CD4-positive, alpha-beta T cell treated with Interleukin-1 beta for 1 hour (primary cell): ENCODE data around the gene PPAN.

Experiments used
- DNase-seq, 2 donors: peaks; one replicate each; pipeline ENCODE4 v3.0.0-alpha.2; 2020 to 2022

The PPAN gene

GRCh38 chr19:10142701-10143375 is 36.7 kb downstream of the PPAN start:
- peak; percentile 69 to 81 for DNase-seq

DNA sequence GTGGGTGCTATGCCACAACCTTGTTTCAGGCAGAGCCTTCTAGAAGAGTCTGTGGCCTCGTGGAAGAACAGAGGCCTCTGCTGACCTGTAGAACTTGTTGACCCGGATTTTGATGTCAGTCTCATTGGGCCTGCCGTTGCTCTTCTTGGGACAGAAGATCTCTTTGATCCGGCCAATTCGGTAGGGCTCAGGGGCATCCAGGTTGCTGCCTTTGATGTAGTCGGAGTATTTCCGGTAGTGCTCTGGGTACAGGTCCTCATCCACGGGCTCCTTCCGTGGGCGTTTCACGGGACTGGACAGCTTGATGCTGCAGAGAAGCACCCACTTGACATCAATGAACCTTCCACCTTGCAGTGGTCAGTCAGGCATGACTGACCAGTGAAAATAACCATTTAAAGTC is 37.5 kb downstream of the PPAN start:
- peak in 1 of 2 donors; percentile 38 for DNase-seq

GRCh38 chr19:10144361-10144760 is 38.2 kb downstream of the PPAN start:
- peak in 1 of 2 donors; percentile 26 for DNase-seq

- DNase-seq: peak in 1 of 2 donors; percentile 10
These were observed 38.9 kb downstream of the PPAN start for GRCh38 chr19:10145031-10145430.

- DNase-seq: no peak
These were observed 40.0 kb downstream of the PPAN start for GRCh38 chr19:10146142-10146541.

GRCh38 chr19:10149427-10149826 is 43.3 kb downstream of the PPAN start:
- no peak for DNase-seq

- DNase-seq: no peak
These were observed 45.4 kb downstream of the PPAN start for GRCh38 chr19:10151521-10151920.

GRCh38 chr19:10152100-10152499 is 45.9 kb downstream of the PPAN start:
- no peak for DNase-seq

DNA sequence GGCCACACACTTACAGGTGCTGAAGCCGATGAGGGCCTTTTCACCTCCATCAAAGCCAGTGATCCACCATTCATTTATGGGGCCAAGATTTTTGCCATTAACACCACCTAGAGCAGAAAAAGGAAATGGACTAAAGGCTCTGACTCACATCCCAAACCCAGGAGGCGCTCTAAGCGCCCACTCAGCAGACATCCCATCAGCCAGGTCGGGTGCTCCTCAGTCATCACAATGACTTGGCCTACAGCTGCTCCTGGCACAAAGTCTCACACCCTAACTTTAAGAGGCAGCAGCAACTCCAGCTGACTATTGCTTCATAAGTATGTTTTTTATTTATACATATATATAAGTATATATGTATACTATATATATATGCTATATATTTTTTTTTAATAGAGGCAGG is 49.7 kb downstream of the PPAN start:
- no peak for DNase-seq

DNA sequence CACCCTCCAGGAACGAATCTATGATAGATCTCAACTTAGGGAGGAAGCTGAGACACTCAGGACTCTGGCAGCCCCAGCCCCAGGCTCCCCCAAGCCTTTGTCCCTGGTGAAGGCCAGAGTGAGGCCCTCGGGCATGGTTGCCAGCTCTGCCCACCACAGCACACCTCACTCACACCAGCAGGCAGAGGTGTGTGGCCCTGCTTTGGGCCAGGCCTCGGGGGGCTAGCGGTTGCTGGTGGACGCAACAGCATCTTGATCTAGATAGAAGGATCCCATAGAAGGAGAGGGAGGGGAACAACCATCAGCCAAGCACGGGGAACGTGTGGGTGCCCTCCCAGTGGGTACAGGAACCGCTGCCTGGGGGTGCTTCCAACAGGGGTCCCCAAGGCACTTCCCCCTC is 51.9 kb downstream of the PPAN start:
- no peak for DNase-seq

DNA sequence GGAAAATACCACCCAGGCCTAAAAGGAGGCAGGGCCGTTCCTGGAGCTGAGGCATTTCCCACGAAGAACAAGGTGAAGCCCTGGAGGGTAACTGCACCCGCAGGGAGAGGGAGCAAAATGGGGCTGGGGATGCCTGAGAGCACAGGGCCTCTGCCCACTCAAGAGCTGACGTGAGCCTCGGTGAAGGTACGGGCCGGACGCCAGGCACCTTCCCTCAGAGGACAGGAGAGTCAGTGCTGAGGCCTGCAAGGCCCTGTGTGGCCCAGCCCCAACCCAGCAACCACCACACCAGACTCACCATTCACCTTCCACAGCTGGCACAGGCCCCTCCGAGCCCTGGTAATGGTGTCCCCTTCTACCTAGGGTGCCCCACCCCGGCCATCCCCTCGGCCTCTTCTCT is 52.3 kb downstream of the PPAN start:
- no peak for DNase-seq

DNA sequence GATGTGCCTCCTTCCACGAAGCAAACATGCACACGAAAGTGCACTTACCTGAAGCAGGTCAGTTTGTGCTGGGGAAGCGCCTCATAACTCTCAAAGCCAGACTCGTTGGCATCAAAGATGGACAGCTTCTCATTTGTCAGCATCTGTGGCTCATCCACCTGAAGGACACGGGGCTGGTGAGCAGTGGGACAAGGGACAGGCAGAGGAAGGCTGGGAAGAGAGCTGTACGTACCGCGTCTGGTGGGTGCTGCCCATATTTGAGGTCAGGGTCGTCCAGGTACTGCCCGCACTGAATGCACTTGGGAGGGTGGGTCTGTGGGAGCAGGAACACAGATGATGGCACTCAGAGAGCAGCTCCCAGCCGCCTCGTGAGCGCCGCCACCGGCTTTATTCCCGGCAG is 53.4 kb downstream of the PPAN start:
- DNase-seq: no peak
